ENCODE results near the gene DPYD.
A peak's percentile ranks its signal among the peaks of the same experiment; 100 is the strongest.

The DPYD gene

DNA sequence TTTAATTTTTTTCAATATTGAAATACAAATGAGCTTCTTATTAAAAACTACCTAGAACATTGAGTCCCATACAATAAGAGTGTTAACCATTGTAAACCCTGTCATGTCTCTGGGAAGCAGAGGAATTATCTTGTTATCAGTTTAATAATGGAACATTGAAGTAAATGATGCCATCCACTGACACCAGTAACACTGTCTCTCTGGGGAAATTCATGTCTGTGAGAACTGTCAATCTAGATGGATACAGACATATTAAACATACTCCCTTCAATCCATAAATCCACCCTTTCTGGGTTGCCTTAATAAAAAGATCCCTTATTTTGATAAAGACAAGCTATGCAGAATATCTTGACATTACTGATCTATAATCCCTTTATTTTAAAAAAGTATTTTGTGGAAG, 503.2 kb downstream of the DPYD start:
- no peak for DNase-seq

DNA sequence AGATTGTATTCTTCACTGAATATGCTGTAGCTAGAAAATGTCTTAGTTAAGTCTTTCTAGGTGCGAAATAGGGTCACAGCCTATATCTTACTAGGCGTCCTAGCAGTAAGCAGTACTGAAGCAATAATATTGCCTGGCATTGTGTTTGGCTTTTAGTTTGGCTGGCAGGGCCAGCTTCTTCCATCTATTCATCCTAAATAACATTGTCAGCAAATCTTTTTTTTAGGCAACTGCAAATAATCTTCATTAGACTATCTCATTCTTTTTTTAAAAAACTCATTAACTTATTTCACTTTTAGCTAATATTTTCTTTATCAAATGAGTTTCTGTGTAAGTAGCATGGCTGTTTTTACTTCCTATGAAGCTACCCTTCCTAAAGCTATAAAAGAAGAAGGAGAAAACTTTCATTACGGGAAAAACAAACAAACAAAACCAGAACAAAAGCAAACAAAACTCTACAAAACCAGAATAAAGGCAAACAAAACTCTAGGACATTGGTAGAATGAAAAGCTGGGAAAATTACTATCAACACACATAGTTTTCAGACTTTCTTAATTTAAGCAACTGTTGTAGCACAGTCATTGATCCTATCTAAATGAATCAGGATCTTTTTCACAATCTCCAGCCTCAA, 506.0 kb downstream of the DPYD start:
- no peak for DNase-seq

DNA sequence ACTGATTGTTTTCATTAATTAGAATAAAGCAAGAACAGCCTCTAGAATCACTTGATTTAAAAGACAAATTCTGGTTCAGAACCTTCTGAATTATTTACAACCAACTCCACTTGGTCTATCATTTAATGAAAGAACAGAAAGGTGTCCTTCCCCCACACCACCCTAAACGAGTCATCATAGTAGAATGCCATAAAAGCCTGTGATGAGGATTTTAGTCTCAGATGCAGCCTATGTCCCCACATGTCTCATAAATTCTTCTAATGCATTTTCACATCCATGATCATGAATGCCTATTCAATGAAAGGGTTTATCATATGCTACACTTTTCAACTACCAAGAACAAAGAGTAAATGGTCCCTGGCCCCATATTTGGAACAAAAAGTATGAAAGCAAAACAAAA, 508.1 kb downstream of the DPYD start:
- peak; percentile 59 for DNase-seq

DNA sequence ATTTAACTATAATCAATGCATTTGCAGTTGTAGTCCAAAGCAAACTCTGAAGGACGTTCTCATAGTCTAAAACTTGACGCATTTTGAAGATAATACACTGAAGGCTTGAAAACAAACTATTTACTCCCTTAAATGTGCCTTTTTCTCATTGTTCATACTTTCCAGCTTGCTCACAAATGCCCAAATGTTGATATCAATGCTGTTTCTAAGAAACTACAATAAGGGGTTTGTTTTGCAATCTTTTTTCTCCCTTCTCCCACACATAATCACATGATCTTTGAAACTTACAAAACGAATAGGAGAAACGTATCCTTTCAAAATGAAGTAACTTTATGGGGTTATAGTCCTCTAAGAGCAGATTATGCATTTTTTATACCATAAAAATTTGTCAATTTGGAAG, 508.7 kb downstream of the DPYD start:
- DNase-seq = no peak

DNA sequence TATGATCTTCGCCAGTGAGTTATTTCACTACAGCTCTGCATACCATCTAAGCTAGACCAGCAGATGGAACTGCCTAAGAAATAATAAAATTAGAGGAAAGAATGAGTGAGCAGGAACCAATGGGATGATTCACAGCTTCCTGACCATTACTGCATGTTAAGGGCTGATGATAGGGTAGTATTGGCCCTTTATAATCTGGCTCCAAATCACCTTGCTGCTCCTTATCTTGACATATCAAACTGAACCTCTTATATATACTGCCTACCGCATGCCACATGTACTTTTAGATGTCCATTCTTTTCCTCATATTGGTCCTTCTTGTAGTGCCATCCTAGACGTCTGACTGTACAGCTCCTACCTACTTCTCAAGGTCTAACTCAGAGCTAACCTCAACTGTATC, 524.4 kb downstream of the DPYD start:
- DNase-seq = peak; percentile 48

DNA sequence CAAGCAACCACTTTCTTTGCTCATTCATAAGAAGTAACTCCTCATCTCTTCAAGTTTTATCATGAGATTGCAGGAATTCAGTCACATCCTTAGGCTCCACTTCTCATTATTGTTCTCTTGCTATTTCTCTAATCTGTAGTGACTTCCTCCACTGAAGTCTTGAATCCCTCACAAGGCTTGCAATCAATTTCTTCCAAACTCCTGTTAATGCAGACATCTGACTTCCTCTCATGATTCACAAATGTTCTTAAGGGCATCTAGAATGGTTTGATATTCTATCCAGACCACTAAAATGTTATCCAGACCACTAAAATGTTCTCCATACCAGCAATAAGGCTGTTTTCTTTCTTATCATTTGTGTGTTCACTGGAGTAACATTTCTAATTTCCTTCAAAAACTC, 528.1 kb downstream of the DPYD start:
- peak; percentile 29 for DNase-seq

DNA sequence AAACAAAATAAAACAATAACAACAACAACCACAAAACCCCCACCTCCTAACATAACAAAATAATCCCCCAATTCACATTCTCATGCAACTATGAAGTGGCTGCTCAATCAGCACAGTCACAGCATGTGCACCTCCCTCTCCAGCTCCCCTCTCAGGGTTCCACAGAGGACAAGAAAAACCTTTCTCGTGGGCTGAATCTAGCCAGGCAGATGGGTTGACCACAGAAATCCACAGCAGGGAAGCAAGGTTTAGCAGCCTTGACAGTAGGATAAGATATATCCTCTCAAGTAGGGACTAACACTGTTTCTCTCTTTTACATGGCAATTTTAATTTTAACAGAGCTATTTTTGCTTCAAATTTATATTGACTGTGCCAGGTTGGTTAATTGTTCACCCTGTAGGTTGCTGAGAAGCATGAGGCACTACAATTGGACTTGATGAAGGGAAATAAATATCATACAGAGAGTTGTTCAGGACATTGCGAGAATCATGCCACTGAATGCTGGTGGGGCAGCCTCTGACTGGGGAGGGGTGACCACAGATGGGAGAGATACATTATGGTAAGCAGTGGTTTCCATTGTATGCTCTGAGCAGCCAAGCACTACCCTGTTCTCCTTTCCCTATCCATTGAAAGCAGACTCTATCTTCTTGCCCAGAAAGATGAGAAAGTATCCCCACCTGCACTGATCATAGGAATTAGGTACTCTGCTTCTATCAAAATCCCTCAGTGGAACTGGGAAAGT, 535.1 kb downstream of the DPYD start:
- DNase-seq = peak; percentile 51

DNA sequence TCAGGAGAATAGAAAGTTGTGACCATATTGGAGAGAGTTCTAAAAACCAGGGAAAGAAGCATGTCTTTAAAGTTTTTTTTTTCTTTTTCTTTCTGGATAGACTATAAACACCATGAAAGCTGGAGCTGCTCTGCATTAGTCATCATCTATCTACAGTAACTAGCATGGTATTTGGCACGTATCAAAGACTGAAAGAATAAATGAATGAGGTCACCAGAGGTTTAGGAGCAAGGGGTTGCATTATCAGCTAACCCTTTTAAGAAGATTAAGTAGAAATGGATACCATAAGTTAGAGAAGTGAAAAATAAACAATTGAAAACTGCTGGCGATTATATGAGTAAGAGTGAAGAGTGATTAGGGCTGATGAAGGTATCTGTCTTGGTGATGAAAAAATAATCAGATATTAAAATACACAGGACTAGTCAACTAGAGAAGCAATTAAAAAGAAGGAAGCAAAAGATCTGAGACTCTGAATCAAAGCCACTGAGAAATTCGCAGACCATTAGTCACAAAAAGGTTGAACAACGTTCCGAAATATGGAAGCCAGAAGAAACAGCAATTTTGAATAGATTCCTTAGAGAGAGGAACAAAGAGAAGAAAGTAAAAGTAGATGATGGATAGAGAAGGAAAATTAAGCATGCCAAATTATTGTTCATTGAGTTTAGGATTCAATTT, 536.4 kb downstream of the DPYD start:
- peak; percentile 91 for DNase-seq

DNA sequence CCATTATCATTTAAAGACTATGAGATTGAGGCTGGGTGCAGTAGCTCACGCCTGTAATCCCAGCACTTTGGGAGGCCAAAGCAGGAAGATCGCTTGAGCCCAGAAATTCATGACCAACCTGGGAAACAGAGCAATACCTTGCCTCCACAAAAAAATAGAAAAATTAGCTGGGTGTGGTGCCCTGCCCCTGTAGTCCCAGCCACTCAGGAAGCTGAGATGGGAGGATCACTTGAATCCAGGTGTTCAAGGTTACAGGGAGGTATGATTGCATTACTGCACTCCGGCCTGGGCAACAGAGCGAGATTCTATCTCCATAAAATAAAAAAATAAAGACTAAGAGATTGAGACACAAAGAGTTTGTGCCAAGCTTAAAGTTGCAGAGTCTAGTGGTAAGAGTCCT, 537.0 kb downstream of the DPYD start:
- no peak for DNase-seq

DNA sequence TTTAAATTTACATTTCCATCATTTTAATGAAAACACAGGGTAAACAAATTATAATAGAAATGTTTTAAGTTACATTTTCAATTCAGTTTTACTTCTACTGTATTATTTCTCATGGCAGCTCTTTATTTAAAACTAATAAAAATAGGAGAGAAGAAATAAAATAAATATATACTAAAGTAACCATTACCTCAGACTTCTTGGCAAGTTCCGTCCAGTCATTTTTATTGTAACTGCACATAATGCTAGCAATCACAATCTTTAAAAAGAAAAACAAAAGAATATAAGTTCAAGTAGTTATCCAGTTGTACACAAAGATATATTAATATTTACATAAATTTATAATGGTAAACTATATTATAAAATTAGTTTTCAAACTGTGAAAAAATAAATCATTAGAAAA, 538.6 kb downstream of the DPYD start:
- DNase-seq = no peak

DNA sequence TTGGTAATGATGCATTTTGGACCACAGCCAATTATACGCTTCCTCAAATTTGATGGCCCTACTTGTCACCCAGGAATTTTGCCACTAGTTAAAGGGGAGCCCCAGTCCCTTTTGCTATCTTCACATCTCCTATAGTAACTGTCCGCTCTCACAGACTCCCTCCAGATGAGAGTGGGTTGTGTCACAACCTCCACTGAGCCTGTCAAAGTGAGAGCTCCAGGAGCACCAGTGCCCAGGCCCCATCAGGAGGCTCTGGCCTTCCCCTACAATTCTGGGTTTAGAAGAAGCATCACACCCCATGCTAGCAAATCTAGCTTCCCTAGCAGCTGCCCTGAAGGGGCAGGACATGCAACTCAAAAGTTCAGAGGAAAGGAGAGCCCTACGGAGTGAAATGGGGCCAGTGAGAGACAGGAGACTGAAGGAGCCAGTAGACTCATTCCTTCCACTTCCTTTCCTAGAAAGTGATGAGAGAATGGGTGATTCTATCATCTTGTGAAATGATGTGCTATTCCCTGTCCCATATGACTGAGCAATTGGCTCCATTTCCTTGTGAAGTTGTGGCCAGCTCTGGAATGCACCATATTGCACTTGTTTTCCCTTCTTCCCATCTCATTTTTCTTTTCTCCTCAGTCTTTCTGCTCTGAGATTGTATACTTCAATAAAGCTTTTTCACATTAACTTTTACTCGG, 541.3 kb downstream of the DPYD start:
- peak; percentile 91 for DNase-seq

DNA sequence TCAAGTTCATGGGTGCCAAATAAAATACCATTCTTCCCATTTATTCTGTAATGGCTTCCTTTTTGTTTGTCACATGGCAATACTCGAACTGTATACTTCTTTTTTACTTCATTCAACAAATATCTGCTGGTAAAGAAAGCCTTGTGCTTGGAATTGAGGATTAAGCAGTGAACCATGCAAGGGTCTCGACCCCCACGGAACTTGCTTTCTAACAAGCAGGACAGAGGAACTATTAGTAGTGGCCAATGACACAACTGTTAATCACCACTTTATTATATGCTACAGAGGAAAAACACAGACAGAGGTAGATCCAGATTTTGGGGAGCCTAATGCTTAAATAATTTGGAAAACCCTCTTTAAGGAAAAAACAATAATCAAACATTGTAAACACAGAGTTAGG, 542.2 kb downstream of the DPYD start:
- no peak for DNase-seq

DNA sequence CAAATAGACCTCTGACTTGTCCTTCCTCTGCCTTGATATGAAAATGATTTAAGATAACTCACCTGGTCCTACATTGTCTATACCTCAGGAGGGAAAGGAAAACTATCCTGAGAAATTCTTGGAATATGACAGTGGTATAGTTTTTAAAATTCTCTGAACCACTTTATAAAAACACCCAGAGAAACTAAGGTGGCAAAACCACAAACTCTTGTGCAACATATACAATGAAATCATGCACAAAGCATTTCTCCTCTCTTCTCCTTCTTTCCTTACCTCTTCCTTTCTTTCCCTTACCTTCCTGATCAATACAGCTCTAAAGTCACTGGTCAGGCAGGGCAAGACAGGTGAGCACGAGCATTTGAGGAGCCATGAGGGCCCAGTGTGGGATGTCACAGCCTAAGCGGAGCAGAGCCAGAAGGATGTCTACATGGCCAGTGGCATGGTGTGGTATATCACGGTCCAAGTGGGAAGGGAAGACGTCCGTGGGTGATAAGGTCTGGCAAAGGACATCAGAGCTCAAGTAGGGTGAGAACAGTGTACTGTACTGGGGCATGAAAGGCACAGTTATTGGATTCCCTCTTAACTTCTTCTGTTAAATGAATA, 543.3 kb downstream of the DPYD start:
- DNase-seq = no peak

DNA sequence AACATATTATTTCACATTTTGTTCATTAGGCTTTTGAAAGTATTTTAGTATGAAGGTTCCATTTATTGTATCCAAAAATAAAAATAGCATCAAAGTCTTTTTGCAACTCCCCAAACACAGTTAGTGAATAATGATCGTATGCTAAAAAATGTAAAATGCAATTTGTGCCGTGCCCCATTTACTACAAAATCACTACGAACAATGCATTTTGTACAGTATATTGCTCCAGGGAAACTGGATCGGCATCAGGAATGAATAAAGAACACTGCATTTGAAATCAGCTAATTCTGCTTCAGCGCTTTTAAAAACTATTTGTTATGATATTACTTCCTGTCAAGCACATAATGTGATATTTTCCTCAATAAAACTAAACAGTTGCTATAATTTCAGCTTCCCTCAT, 547.8 kb downstream of the DPYD start:
- no peak for DNase-seq

DNA sequence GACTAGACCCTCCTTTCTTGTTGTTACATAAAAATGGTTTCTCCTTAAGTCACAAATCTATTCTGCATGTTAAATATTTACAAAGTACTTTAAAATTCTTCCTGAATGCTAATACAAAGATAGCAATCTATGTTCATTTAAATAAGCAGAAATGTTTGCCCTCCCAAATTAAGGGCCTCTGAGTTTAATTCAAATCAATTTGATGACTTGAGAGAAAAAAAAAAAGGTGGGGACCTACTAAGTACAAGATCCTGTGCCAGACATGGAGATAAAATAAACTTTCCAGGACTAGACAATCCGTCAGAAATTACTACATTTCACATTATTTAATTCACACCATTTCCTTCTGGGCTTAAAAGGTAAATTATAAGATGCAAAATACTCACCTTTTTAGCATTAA, 548.3 kb downstream of the DPYD start:
- no peak for DNase-seq

DNA sequence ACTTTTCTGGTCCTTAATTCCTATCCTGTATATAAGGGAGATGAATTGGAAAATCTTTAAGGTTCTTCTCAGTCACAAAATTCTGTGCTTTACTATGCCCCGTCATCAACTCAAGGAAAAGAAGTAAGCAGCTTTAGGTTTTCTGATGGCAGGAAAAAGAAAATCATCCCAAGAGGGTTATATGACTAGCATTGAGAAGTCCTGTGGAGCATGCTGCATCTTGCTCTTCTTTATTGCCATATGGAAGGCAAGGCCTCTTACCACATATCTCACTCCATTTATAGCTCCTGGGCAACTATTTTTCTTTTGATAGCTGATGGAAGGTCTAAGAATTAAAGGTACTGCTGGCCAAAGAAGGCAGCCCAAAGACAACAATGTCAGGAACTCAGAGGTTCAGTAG, 552.5 kb downstream of the DPYD start:
- no peak for DNase-seq

DNA sequence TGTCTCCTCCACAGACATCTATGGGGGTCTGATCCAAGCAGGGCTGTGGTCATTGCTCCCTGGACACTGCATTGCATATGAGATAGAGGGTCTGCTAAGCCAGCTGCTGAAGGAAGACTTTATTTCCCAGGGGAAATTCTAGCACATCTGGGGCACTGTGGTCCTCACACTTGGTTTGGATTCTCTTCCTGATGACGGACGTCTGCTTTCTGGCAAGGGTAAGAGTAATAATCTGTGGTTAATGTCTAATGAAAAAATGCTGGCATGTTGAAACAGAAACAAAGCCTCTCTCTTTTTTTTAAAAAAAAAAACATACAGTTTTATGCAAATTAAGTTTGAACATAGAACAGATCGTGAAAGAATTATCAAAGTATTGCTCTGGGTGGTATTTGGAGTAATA, 553.9 kb downstream of the DPYD start:
- peak; percentile 71 for DNase-seq

DNA sequence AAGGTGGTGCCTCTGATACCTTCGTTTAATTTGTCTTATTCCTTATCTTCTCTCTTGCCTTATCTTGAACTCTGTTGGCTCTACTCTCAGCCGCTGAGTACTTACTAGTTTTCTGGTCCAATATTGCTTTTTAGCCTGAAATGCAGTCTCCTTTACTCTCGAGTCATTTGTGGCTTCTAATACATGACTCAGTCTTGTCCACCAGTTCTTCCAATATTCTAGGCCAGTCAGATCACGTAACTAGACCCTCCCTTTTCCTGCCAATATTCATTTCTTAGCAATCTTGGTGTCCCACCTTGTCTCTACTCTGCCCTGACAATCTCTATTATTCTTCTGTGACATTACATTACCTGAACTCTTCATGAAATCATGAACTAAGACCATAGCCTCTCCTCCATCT, 555.8 kb downstream of the DPYD start:
- no peak for DNase-seq

DNA sequence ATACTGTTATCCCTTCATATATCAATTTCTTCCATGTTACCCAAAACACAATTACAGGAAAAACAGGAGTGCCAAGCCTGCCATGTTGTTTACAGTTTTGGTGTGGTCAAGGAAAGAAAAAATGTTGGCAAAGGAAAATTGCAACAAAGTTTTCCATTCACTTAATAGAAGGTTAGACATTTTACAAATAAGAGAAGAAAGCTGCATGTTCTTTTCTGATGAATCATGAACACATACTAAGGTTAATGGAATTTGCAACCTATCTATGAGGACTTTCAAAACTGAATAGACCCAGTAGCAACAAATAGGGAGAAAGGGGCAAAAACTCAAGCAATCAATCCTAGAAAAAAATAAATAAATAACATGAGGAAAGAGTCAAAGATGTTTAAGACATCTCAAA, 556.7 kb downstream of the DPYD start:
- DNase-seq = peak; percentile 66

DNA sequence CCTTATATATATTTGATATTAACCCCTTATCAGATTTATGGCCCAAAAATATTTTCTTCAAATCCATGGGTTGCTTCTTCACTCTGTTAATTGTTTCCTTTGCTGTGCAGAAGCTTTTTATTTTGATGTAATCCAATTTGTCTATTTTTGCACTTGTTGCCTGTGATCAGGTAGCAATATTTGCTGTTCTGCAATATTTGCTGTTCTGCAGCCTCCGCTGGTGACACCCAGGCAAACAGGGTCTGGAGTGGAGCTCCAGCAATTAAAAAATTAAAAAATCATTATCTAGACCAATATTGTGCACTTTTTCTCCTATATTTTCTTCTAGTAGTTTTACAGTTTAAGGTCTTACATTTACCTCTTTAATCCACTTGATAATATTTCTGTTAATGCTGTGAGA, 564.5 kb downstream of the DPYD start:
- no peak for DNase-seq

DNA sequence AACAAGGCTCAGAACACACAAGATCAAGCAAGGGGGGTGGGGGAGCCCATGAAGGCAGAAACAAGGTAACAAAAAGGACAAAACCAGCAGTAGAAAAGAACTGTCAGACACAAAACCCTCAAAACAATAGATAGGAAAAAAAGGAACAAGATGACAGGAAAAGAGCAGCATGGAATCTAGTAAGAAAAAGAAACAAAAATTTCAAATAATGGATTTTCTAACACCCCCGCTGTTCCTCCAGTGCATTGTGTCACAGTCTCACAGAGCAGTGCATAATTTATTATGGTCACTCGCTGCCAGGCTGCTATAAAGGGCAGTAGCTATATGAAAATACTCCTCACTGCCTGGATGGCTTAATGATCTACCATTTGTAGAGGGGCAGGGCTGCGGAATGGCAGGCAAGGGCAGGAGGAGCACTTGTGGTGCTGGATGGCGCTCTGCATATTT, 567.9 kb downstream of the DPYD start:
- no peak for DNase-seq

DNA sequence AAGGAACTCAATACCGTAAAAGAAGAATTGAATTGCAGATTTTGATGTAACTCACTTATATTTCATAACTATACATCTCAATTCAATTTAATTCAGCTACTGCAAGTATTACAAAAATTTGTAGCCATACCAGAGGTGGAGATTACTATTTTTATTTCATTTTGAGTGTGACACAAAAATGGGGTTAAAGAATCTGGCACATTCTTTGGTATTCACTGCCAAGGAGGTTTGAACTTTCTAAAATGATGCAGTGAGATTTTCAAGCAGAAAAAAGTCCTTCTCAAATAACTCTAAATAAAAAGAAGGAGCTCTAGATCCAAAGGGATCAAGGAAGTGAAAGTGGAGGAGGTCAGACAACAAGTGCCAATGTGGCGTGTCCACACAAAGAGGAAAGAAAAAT, 569.0 kb downstream of the DPYD start:
- DNase-seq = peak; percentile 21

DNA sequence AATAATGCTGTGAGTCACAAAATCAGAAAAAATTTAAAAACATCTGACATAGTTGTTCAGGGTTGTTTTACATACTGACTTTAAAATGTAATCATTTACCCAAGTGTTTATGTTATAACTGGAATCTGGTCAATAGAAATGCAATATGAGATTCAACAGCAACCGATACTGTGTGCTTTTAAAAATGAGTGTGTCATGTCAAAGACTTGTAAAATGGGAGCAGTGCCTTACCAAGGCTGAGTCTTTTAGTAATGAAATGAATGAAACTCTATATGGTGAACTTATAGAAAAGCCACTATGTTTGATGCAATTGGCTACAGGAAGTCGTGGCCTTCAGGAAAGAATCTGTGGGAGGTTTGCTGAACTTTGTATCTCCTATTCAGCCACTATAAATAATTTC, 570.2 kb downstream of the DPYD start:
- DNase-seq = peak; percentile 59
